A549 (cell line): ENCODE measurements around the gene APOL3. TPM values are rescaled to one million over a fixed set of nuclear protein-coding genes. Genes with fewer than 3 reads are reported as not detected.

Experiments used
- ATAC-seq, 2 experiments: fragments of 200-7000 bp in 1 of 2; fragments of >200 bp in 1 of 2; cut with Nextera tagmentation in 1 of 2; cut with Tn5 transposase in 1 of 2; 3 replicates each; pipeline versions ENCODE4 v1.8.0 to v1.9.1; 2018 to 2020; ENCODE audit warnings: mild to moderate bottlenecking in 1 of 2, moderate library complexity in 1 of 2
- CTCF ChIA-PET: fragments of 300-600 bp; sonication (Branson Sonifier 250); formaldehyde crosslinking; extraction: SDS; loops from one replicate; lab custom pipeline; 2021; ENCODE audit warnings: antibody characterized with exemption, inconsistent platforms; lab: Yijun Ruan, JAX
- POLR2A ChIA-PET: fragments of 350-600 bp; formaldehyde crosslinking; extraction: SDS; loops from one replicate; lab custom pipeline; 2021; ENCODE audit warnings: antibody characterized with exemption, inconsistent platforms; lab: Yijun Ruan, JAX
- DNase-seq, 2 experiments: peaks; one replicate each; pipeline versions ENCODE4 v3.0.0 to v3.0.0-alpha.2; 2011 to 2016; ENCODE audit warnings: low read depth in 1 of 2, low spot score in 1 of 2
- FAIRE-seq: peaks from 2 replicates; lab custom pipeline; 2011; peaks lifted over from hg19 to GRCh38; lab: Jason Lieb, UNC
- H3K27ac ChIP-seq, 2 experiments: fragments of >200 bp; sonication (Bioruptor Twin); formaldehyde crosslinking; 3 replicates each; pipeline ENCODE4 v1.5.1; 2016 to 2017
- H3K4me1 ChIP-seq: fragments of >200 bp; sonication (Bioruptor Twin); formaldehyde crosslinking; 3 replicates; pipeline ENCODE4 v1.6.1; 2016
- H3K4me2 ChIP-seq: fragments of >200 bp; sonication (Bioruptor Twin); formaldehyde crosslinking; 3 replicates; pipeline ENCODE4 v1.6.1; 2016
- H3K4me3 ChIP-seq: fragments of >200 bp; sonication (Bioruptor Twin); formaldehyde crosslinking; 3 replicates; pipeline ENCODE4 v1.5.1; 2016
- H3K9me3 ChIP-seq: fragments of >200 bp; sonication (Bioruptor Twin); formaldehyde crosslinking; 3 replicates; pipeline ENCODE4 v1.6.1; 2016
- BCL3 ChIP-seq: fragments of >200 bp; sonication (Bioruptor Twin); formaldehyde crosslinking; IDR thresholded peaks from 3 replicates; pipeline ENCODE4 v1.6.1; 2016
- BHLHE40 ChIP-seq: IDR thresholded peaks from 2 replicates; pipeline ENCODE4 v1.6.1; 2012; ENCODE audit warnings: low read depth, low read length, inconsistent platforms
- CBX2 ChIP-seq: fragments of 200-600 bp; sonication (generic); IDR thresholded peaks from 2 replicates; pipeline ENCODE4 v1.6.1; 2016; ENCODE audit warnings: low read depth, mild to moderate bottlenecking, borderline replicate concordance
- CEBPB ChIP-seq, 2 experiments: fragments of >200 bp in 1 of 2; sonication (Bioruptor Twin) in 1 of 2; formaldehyde crosslinking in 1 of 2; IDR thresholded peaks; 2 replicates each; pipeline ENCODE4 v1.6.1; 2012 to 2016
- CHD2 ChIP-seq: fragments of 150-350 bp; IDR thresholded peaks from 2 replicates; pipeline ENCODE4 v1.6.1; 2014; ENCODE audit warnings: low read length; ENCODE audit not compliant: partially characterized antibody
- CHD4 ChIP-seq: fragments of 200-600 bp; sonication (generic); IDR thresholded peaks from 2 replicates; pipeline ENCODE4 v1.6.1; 2016; ENCODE audit warnings: antibody characterized with exemption, mild to moderate bottlenecking, borderline replicate concordance
- EHMT2 ChIP-seq: fragments of 200-600 bp; sonication (generic); IDR thresholded peaks from 2 replicates; pipeline ENCODE4 v1.6.1; 2016; ENCODE audit warnings: antibody characterized with exemption, low read depth, mild to moderate bottlenecking, moderate library complexity
- EP300 ChIP-seq, 2 experiments: fragments of >200 bp; sonication (Bioruptor Twin); formaldehyde crosslinking; IDR thresholded peaks; 2 replicates in 1 of 2; 3 replicates in 1 of 2; pipeline ENCODE4 v1.6.1; 2016 to 2017
- ESRRA ChIP-seq: fragments of 150-350 bp; IDR thresholded peaks from 2 replicates; pipeline ENCODE4 v1.6.1; 2014; ENCODE audit warnings: mild to moderate bottlenecking, low read length, borderline replicate concordance
- FOSB ChIP-seq: fragments of 250-450 bp; sonication (Bioruptor Pico); IDR thresholded peaks from 2 replicates; pipeline ENCODE4 v1.5.0; 2020; ENCODE audit warnings: mild to moderate bottlenecking, moderate library complexity
- FOSL2 ChIP-seq, 2 experiments: fragments of 450-650 bp in 1 of 2; fragments of >200 bp in 1 of 2; sonication (Bioruptor Twin) in 1 of 2; formaldehyde crosslinking; IDR thresholded peaks; 2 replicates each; pipeline versions ENCODE4 v1.5.0 to v1.6.1; 2016 to 2020; ENCODE audit warnings: mild to moderate bottlenecking in 1 of 2, moderate library complexity in 1 of 2
- HEYL ChIP-seq: fragments of 250-450 bp; sonication (Bioruptor Pico); IDR thresholded peaks from 2 replicates; pipeline ENCODE4 v1.8.0; 2021; ENCODE audit warnings: mild to moderate bottlenecking, moderate library complexity
- HMGXB4 ChIP-seq: fragments of 250-450 bp; sonication (Bioruptor Pico); IDR thresholded peaks from 2 replicates; pipeline ENCODE4 v1.5.0; 2021; ENCODE audit warnings: mild to moderate bottlenecking, moderate library complexity, borderline replicate concordance
- JUNB ChIP-seq: fragments of >200 bp; sonication (Bioruptor Twin); formaldehyde crosslinking; IDR thresholded peaks from 2 replicates; pipeline ENCODE4 v1.6.1; 2016
- KDM5A ChIP-seq: fragments of 200-600 bp; sonication (generic); IDR thresholded peaks from 2 replicates; pipeline ENCODE4 v1.6.1; 2016; ENCODE audit warnings: antibody characterized with exemption, mild to moderate bottlenecking
- MAFK ChIP-seq: fragments of 450-650 bp; IDR thresholded peaks from 2 replicates; pipeline ENCODE4 v1.6.1; 2014; ENCODE audit not compliant: partially characterized antibody
- MAZ ChIP-seq: fragments of 150-350 bp; IDR thresholded peaks from 2 replicates; pipeline ENCODE4 v1.6.1; 2014; ENCODE audit warnings: antibody characterized with exemption, low read depth, low read length, borderline replicate concordance
- MYC ChIP-seq: IDR thresholded peaks from 2 replicates; pipeline ENCODE4 v1.6.1; 2012; ENCODE audit warnings: mild to moderate bottlenecking, inconsistent platforms, low read length, improper control_type of control experiment, borderline replicate concordance
- NFE2L2 ChIP-seq: fragments of 150-350 bp; conservative IDR thresholded peaks from 2 replicates; pipeline ENCODE4 v1.6.1; 2014; ENCODE audit warnings: low read length
- NPAS2 ChIP-seq: fragments of 250-450 bp; sonication (Bioruptor Pico); IDR thresholded peaks from 2 replicates; pipeline ENCODE4 v1.8.0; 2022; ENCODE audit warnings: mild to moderate bottlenecking, moderate library complexity, borderline replicate concordance
- RAD21 ChIP-seq, 2 experiments: fragments of >200 bp in 1 of 2; sonication (Bioruptor Twin) in 1 of 2; formaldehyde crosslinking in 1 of 2; IDR thresholded peaks in 1 of 2; conservative IDR thresholded peaks in 1 of 2; 2 replicates in 1 of 2; 3 replicates in 1 of 2; pipeline ENCODE4 v1.6.1; 2012 to 2018; ENCODE audit warnings: inconsistent platforms in 1 of 2
- SMC3 ChIP-seq: fragments of >200 bp; sonication (Bioruptor Twin); formaldehyde crosslinking; IDR thresholded peaks from 3 replicates; pipeline ENCODE4 v1.6.1; 2018; ENCODE audit warnings: inconsistent platforms
- SREBF2 ChIP-seq: fragments of 450-650 bp; IDR thresholded peaks from 2 replicates; pipeline ENCODE4 v1.6.1; 2014; ENCODE audit warnings: mild to moderate bottlenecking, moderate library complexity
- USF2 ChIP-seq: fragments of 450-650 bp; IDR thresholded peaks from 2 replicates; pipeline ENCODE4 v1.6.1; 2014; ENCODE audit warnings: antibody characterized with exemption
- ZC3H11A ChIP-seq: fragments of 450-650 bp; IDR thresholded peaks from 2 replicates; pipeline ENCODE4 v1.6.1; 2014; ENCODE audit warnings: antibody characterized with exemption, mild to moderate bottlenecking
- ZFP36 ChIP-seq: fragments of 450-650 bp; IDR thresholded peaks from 2 replicates; pipeline ENCODE4 v1.6.1; 2014; ENCODE audit warnings: borderline replicate concordance; ENCODE audit not compliant: partially characterized antibody
- WGBS: methylation state at CpG from one replicate; pipeline ENCODE4 v1.1.6; 2017; ENCODE audit errors: missing lambda C conversion rate; 5-methylcytosine and 5-hydroxymethylcytosine counted together
- polyA plus RNA-seq, 4 experiments: library from polyadenylated mRNA; depleted of rRNA in 3 of 4; stranded (reverse); fragments of >200 nt; fragmentation: RNase III in 1 of 4; extraction: RNeasy Plus Mini Kit Qiagen cat#74134 plus additional on column Dnase treatment in 1 of 4; gene quantifications; 2 replicates in 3 of 4; 3 replicates in 1 of 4; pipeline ENCODE4 v1.2.3, GENCODE V29; 2011 to 2017
- TF ChIP-seq, protein P1 (sequence below): fragments of >200 bp; sonication (Bioruptor Twin); formaldehyde crosslinking; IDR thresholded peaks from 3 replicates; pipeline ENCODE4 v1.5.1; 2016
- TF ChIP-seq, protein P2 (sequence below): fragments of 250-450 bp; sonication (Bioruptor Pico); IDR thresholded peaks from 2 replicates; pipeline ENCODE4 v1.5.0; 2020; ENCODE audit warnings: low read depth, mild to moderate bottlenecking, moderate library complexity

APOL3 gene
- polyA plus RNA-seq, 2 of the 4 experiments (the other 2 are of a cell fraction): not detected

DNA sequence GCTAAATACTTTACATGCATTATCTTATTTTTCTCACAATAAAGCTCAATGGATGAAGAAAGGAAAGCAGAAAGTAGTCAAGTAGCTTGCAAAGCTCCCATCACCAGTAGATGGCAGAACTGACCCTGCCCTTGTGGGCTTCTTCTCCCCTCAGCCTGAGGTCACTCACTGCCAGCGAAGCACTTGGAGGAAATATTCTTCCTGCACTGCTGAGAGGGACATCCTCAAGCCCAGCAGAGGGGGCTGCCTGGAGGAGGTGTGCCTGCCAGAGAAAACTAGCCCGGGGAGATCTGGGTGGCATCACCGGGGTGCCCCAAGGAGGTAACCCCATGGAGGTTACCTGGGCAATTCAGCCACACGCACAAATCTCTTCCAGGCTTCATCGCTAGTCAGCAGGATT lies 34.4 kb upstream of the APOL3 start:
- no peak for FAIRE-seq
- POLR2A ChIA-PET: interaction anchor here (1.1 kb wide), 1 partner anchor 45 kb away, joined by 3 read pairs; the partner anchor contains the start of gene APOL2
- no peak overlapping the region for H3K27ac ChIP-seq

DNA sequence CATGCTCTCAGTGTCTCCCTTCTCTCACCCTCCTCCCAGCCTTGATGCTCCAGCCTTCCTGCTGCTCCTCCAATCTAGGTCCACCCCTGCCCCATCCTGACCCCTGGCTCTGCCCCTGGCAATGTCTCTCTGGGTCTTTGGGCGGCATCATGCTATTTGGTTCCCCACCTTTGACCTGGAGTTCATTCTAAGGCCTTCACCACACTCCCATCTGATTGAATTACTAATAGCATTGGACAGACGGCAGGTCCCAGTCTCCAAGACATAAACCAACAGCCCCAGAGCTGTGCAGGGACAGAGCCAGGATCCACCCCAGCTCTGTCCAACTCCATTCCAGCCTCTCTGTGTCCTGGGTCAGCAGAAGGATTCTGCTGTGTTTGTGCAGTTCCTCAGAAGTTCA lies 33.8 kb upstream of the APOL3 start:
- no peak overlapping the region for H3K27ac ChIP-seq
- no peak for TF ChIP-seq CHD2
- TF ChIP-seq CBX2: no peak
- TF ChIP-seq SREBF2: no peak
- no peak for TF ChIP-seq CHD4
- no peak for TF ChIP-seq FOSL2 (IDR thresholded peaks at IDR 0.05)
- TF ChIP-seq FOSL2 (CRISPR knock-in tag; IDR thresholded peaks at IDR 0.05): no peak
- no peak for TF ChIP-seq EHMT2
- TF ChIP-seq BHLHE40: no peak
- no peak for TF ChIP-seq NPAS2
- TF ChIP-seq ZFP36: no peak
- TF ChIP-seq ZC3H11A: no peak
- TF ChIP-seq BCL3: no peak
- no peak for TF ChIP-seq HEYL (CRISPR knock-in tag)
- no peak for TF ChIP-seq NFE2L2
- no peaks in the 10 kb centered on the region for H3K4me1 ChIP-seq
- DNase-seq (no peak), FAIRE-seq (no peak), ATAC-seq (no peak)
- ChIA-PET POLR2A (no interaction called here), CTCF (interaction anchor here (0.7 to 3.5 kb wide), 16 partner anchors 10 to 701 kb away, joined by 3 to 21 read pairs (median 4); partner anchors contain the start of gene APOL2)
- H3K9me3 ChIP-seq: no peaks in the 10 kb centered on the region
- no peak overlapping the region for H3K4me3 ChIP-seq
- no peak overlapping the region for H3K4me2 ChIP-seq
- WGBS: 39% methylated on average over 2 of the region's 2 CpGs

More for the DNA sequence above, 34.4 kb upstream of the APOL3 start:
- CTCF ChIA-PET: interaction anchor here (0.7 to 3.5 kb wide), 16 partner anchors 11 to 701 kb away, joined by 3 to 21 read pairs (median 4); partner anchors contain the start of gene APOL2
- H3K4me3 ChIP-seq: no peak overlapping the region
- ATAC-seq (peak; percentile 86 to 96), DNase-seq (peak; percentile 24 to 59)
- TF ChIP-seq SMC3: peak; percentile 53
- no peak for TF ChIP-seq EP300 (IDR thresholded peaks at IDR 0.05)
- TF ChIP-seq MYC: no peak
- TF ChIP-seq FOSB (CRISPR knock-in tag): no peak
- TF ChIP-seq, protein P1, sequence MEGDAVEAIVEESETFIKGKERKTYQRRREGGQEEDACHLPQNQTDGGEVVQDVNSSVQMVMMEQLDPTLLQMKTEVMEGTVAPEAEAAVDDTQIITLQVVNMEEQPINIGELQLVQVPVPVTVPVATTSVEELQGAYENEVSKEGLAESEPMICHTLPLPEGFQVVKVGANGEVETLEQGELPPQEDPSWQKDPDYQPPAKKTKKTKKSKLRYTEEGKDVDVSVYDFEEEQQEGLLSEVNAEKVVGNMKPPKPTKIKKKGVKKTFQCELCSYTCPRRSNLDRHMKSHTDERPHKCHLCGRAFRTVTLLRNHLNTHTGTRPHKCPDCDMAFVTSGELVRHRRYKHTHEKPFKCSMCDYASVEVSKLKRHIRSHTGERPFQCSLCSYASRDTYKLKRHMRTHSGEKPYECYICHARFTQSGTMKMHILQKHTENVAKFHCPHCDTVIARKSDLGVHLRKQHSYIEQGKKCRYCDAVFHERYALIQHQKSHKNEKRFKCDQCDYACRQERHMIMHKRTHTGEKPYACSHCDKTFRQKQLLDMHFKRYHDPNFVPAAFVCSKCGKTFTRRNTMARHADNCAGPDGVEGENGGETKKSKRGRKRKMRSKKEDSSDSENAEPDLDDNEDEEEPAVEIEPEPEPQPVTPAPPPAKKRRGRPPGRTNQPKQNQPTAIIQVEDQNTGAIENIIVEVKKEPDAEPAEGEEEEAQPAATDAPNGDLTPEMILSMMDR: peak; percentile 57
- no peak for TF ChIP-seq MAZ
- TF ChIP-seq, protein P2, sequence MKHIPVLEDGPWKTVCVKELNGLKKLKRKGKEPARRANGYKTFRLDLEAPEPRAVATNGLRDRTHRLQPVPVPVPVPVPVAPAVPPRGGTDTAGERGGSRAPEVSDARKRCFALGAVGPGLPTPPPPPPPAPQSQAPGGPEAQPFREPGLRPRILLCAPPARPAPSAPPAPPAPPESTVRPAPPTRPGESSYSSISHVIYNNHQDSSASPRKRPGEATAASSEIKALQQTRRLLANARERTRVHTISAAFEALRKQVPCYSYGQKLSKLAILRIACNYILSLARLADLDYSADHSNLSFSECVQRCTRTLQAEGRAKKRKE (CRISPR knock-in tag): no peak
- no peak for TF ChIP-seq ESRRA
- TF ChIP-seq USF2: no peak
- no peak for TF ChIP-seq FOSL2 (IDR thresholded peaks at IDR 0.05)
- TF ChIP-seq FOSL2 (CRISPR knock-in tag; IDR thresholded peaks at IDR 0.05): no peak
- no peak for TF ChIP-seq JUNB
- TF ChIP-seq KDM5A: no peak
- TF ChIP-seq MAFK: no peak
- TF ChIP-seq RAD21 (conservative IDR thresholded peaks at IDR 0.05 in 1 of 2, IDR thresholded peaks at IDR 0.05 in 1 of 2): peak; percentile 64 to 66
- no peak for TF ChIP-seq HMGXB4 (CRISPR knock-in tag)
- TF ChIP-seq CHD2: no peak
- no peak for TF ChIP-seq CEBPB (IDR thresholded peaks at IDR 0.05)
- H3K4me2 ChIP-seq: no peak overlapping the region
- no peaks in the 10 kb centered on the region for H3K4me1 ChIP-seq
- H3K9me3 ChIP-seq: no peaks in the 10 kb centered on the region
- WGBS: 65% methylated on average over 5 of the region's 5 CpGs
